ENCODE results near the gene AMACR.

Gene AMACR

GRCh38 chr5:34007621-34008600, at the start of gene AMACR:
Gene AMACR, minus strand, starts transcription at chr5:34008050. Its CDS starts 31 bp downstream, at chr5:34008019.
- peak within 1 kb of the TSS; percentile 91 for H3K4me3 ChIP-seq (ENCODE audit: low read depth, low read length)
- H3K9me3 ChIP-seq (ENCODE audit: control insufficient read depth, insufficient read depth, low read length) = no peaks in the 10 kb centered on the region
- peak within 1 kb of the TSS; percentile 99 for H3K27ac ChIP-seq (ENCODE audit: low read depth, low read length)
- peaks cover 15% of the 10 kb centered on the region for H3K4me1 ChIP-seq (ENCODE audit: control insufficient read depth, insufficient read depth, low read length)
- no peaks in the 10 kb centered on the region for H3K27me3 ChIP-seq (ENCODE audit: control insufficient read depth, insufficient read depth, low read length)
- H3K36me3 ChIP-seq (ENCODE audit: control insufficient read depth, insufficient read depth, low read length) = peaks cover 21% of the 10 kb centered on the region
- peak within 1 kb of the TSS; percentile 94 for H3K9ac ChIP-seq (ENCODE audit: low read depth, low read length)

DNA sequence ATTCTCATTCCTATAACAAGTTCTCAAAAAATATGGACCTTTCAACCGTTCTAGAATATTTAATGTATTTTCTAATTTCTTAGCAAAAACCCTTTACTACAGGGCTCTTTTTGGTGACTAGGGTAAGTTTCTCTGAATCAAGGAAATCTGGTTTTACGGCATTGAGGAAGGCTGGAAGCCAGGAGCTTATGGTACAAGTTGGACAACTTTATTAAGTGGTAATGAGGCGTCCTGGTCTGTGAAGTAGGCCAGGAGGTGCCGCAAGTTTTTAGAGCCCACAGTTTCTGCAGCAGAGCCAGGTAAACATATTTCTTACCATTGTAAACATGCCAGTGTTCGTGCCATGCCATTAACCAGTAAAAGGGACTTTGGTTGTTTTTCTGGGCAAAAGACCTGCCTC, 49.7 kb upstream of the AMACR start:
- peaks cover 4% of the 10 kb centered on the region; the same call in 1 of the 2 replicates for H3K9me3 ChIP-seq (ENCODE audit: control insufficient read depth, insufficient read depth, low read length)

GRCh38 chr5:34057118-34057517, 49.3 kb upstream of the AMACR start:
- H3K27ac ChIP-seq (ENCODE audit: low read depth, low read length) = no peak overlapping the region
- no peak overlapping the region for H3K9ac ChIP-seq (ENCODE audit: low read depth, low read length)
- H3K4me1 ChIP-seq (ENCODE audit: control insufficient read depth, insufficient read depth, low read length) = no peaks in the 10 kb centered on the region
- H3K9me3 ChIP-seq (ENCODE audit: control insufficient read depth, insufficient read depth, low read length) = peaks cover 4% of the 10 kb centered on the region; the same call in 1 of the 2 replicates
- H3K27me3 ChIP-seq (ENCODE audit: control insufficient read depth, insufficient read depth, low read length) = no peaks in the 10 kb centered on the region
- no peaks in the 10 kb centered on the region for H3K36me3 ChIP-seq (ENCODE audit: control insufficient read depth, insufficient read depth, low read length)
- H3K4me3 ChIP-seq (ENCODE audit: low read depth, low read length) = no peak overlapping the region

More for the DNA sequence above, 49.7 kb upstream of the AMACR start:
- H3K27me3 ChIP-seq (ENCODE audit: control insufficient read depth, insufficient read depth, low read length) = no peaks in the 10 kb centered on the region
- no peak overlapping the region for H3K27ac ChIP-seq (ENCODE audit: low read depth, low read length)
- H3K4me3 ChIP-seq (ENCODE audit: low read depth, low read length) = no peak overlapping the region
- no peaks in the 10 kb centered on the region for H3K4me1 ChIP-seq (ENCODE audit: control insufficient read depth, insufficient read depth, low read length)
- H3K36me3 ChIP-seq (ENCODE audit: control insufficient read depth, insufficient read depth, low read length) = no peaks in the 10 kb centered on the region
- H3K9ac ChIP-seq (ENCODE audit: low read depth, low read length) = no peak overlapping the region

DNA sequence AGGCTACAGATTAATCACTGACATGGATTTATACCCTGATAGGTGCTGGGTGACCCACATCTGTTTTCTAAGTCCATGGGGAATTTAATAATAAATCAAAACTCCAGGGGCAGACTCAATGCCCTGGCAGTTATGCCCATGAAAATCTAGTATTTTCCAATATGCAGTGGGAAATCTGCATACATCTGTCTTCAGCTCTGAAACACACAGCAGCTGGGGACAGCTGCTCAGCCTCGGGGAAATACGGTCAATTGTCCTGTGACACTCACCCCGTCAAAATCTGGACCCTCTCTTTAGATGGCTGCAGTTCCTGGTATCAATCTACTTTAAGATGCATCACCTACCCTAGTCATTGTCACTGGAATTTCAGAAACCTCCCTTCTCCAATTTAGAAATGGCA, 47.8 kb upstream of the AMACR start:
- Histone ChIP-seq H3K4me1 (ENCODE audit: control insufficient read depth, insufficient read depth, low read length) (no peaks in the 10 kb centered on the region), H3K27ac (ENCODE audit: low read depth, low read length) (no peak overlapping the region), H3K9me3 (ENCODE audit: control insufficient read depth, insufficient read depth, low read length) (no peaks in the 10 kb centered on the region), H3K9ac (ENCODE audit: low read depth, low read length) (no peak overlapping the region), H3K4me3 (ENCODE audit: low read depth, low read length) (no peak overlapping the region), H3K36me3 (ENCODE audit: control insufficient read depth, insufficient read depth, low read length) (no peaks in the 10 kb centered on the region), H3K27me3 (ENCODE audit: control insufficient read depth, insufficient read depth, low read length) (no peaks in the 10 kb centered on the region)

- Histone ChIP-seq H3K4me1 (ENCODE audit: control insufficient read depth, insufficient read depth, low read length) (no peaks in the 10 kb centered on the region), H3K27ac (ENCODE audit: low read depth, low read length) (no peak overlapping the region), H3K4me3 (ENCODE audit: low read depth, low read length) (no peak overlapping the region), H3K9me3 (ENCODE audit: control insufficient read depth, insufficient read depth, low read length) (no peaks in the 10 kb centered on the region), H3K36me3 (ENCODE audit: control insufficient read depth, insufficient read depth, low read length) (no peaks in the 10 kb centered on the region), H3K9ac (ENCODE audit: low read depth, low read length) (no peak overlapping the region), H3K27me3 (ENCODE audit: control insufficient read depth, insufficient read depth, low read length) (no peaks in the 10 kb centered on the region)
Measured at GRCh38 chr5:34054400-34054729, 46.5 kb upstream of the AMACR start.

GRCh38 chr5:34053571-34054399, 45.9 kb upstream of the AMACR start:
- H3K9me3 ChIP-seq (ENCODE audit: control insufficient read depth, insufficient read depth, low read length) = no peaks in the 10 kb centered on the region
- H3K36me3 ChIP-seq (ENCODE audit: control insufficient read depth, insufficient read depth, low read length) = no peaks in the 10 kb centered on the region
- H3K9ac ChIP-seq (ENCODE audit: low read depth, low read length) = no peak overlapping the region
- H3K4me1 ChIP-seq (ENCODE audit: control insufficient read depth, insufficient read depth, low read length) = no peaks in the 10 kb centered on the region
- no peaks in the 10 kb centered on the region for H3K27me3 ChIP-seq (ENCODE audit: control insufficient read depth, insufficient read depth, low read length)
- no peak overlapping the region for H3K4me3 ChIP-seq (ENCODE audit: low read depth, low read length)
- H3K27ac ChIP-seq (ENCODE audit: low read depth, low read length) = no peak overlapping the region

- H3K27ac ChIP-seq (ENCODE audit: low read depth, low read length) = no peak overlapping the region
- no peaks in the 10 kb centered on the region for H3K27me3 ChIP-seq (ENCODE audit: control insufficient read depth, insufficient read depth, low read length)
- H3K9ac ChIP-seq (ENCODE audit: low read depth, low read length) = no peak overlapping the region
- H3K4me1 ChIP-seq (ENCODE audit: control insufficient read depth, insufficient read depth, low read length) = no peaks in the 10 kb centered on the region
- H3K9me3 ChIP-seq (ENCODE audit: control insufficient read depth, insufficient read depth, low read length) = no peaks in the 10 kb centered on the region
- H3K36me3 ChIP-seq (ENCODE audit: control insufficient read depth, insufficient read depth, low read length) = no peaks in the 10 kb centered on the region
- H3K4me3 ChIP-seq (ENCODE audit: low read depth, low read length) = no peak overlapping the region
Measured at GRCh38 chr5:34053133-34053532, 45.3 kb upstream of the AMACR start.

DNA sequence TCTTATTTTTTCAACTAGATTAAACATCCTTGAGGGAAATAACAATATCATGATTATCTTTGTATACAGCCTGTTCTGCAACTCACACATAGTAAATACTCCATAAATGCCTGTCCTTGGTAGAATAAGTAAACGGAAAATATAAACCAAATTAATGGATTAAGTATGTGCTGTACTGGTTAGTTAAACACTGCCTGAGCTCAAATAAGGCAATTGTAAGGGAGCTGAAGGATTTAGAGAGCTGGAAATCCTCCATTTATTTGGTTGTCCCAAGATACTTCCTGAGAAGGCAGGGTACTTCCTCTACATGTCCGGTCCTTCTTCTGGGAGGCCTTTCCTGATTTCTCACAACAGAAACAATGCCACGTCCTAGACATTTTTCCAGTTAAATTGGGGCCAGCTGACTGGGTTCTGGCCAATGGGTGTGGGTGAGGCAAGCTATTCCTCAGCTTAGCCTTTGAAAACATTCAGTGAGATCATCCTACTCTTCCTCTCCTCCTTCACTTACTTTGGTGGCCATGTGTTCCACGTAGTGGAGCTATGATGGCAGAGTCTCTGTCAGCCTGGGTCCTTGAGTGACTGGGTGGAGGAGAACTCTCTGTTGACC, 43.6 kb upstream of the AMACR start:
- H3K27ac ChIP-seq (ENCODE audit: low read depth, low read length) = no peak overlapping the region
- 0 out of 2 replicates have a peak, but pooled peaks cover 4% of the 10 kb centered on the region for H3K4me1 ChIP-seq (ENCODE audit: control insufficient read depth, insufficient read depth, low read length)
- H3K27me3 ChIP-seq (ENCODE audit: control insufficient read depth, insufficient read depth, low read length) = no peaks in the 10 kb centered on the region

GRCh38 chr5:34047774-34048572, 40.1 kb upstream of the AMACR start:
- no peak overlapping the region for H3K9ac ChIP-seq (ENCODE audit: low read depth, low read length)
- no peak overlapping the region for H3K27ac ChIP-seq (ENCODE audit: low read depth, low read length)
- no peaks in the 10 kb centered on the region for H3K27me3 ChIP-seq (ENCODE audit: control insufficient read depth, insufficient read depth, low read length)
- no peaks in the 10 kb centered on the region for H3K36me3 ChIP-seq (ENCODE audit: control insufficient read depth, insufficient read depth, low read length)
- no peak overlapping the region for H3K4me3 ChIP-seq (ENCODE audit: low read depth, low read length)
- H3K4me1 ChIP-seq (ENCODE audit: control insufficient read depth, insufficient read depth, low read length) = 0 out of 2 replicates have a peak, but pooled peaks cover 4% of the 10 kb centered on the region
- no peaks in the 10 kb centered on the region for H3K9me3 ChIP-seq (ENCODE audit: control insufficient read depth, insufficient read depth, low read length)

More for the DNA sequence above, 43.6 kb upstream of the AMACR start:
- Histone ChIP-seq H3K4me3 (ENCODE audit: low read depth, low read length) (no peak overlapping the region), H3K9ac (ENCODE audit: low read depth, low read length) (no peak overlapping the region), H3K36me3 (ENCODE audit: control insufficient read depth, insufficient read depth, low read length) (no peaks in the 10 kb centered on the region), H3K9me3 (ENCODE audit: control insufficient read depth, insufficient read depth, low read length) (no peaks in the 10 kb centered on the region)

DNA sequence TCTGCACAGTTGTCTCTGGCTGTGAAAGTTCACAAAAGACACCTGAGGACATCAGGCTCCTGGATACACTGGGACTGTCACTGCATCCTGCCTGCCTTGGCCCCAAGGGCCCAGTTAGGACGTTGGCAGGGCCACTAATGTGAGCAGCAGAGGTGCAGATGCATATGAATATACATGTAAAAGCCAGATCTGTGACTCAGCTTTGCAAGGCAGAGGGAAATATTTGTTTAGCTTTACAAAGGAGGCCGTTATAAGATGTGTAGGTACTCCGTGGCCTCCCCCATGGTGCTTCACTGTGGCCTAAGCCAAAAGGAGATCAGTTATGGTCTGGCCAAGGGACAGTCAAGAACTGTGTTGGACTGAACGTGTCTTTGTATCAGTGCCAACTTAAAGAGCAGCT, 39.3 kb upstream of the AMACR start:
- Histone ChIP-seq H3K4me3 (ENCODE audit: low read depth, low read length) (no peak overlapping the region), H3K36me3 (ENCODE audit: control insufficient read depth, insufficient read depth, low read length) (no peaks in the 10 kb centered on the region), H3K9me3 (ENCODE audit: control insufficient read depth, insufficient read depth, low read length) (no peaks in the 10 kb centered on the region), H3K9ac (ENCODE audit: low read depth, low read length) (no peak overlapping the region), H3K27me3 (ENCODE audit: control insufficient read depth, insufficient read depth, low read length) (no peaks in the 10 kb centered on the region), H3K27ac (ENCODE audit: low read depth, low read length) (no peak overlapping the region), H3K4me1 (ENCODE audit: control insufficient read depth, insufficient read depth, low read length) (0 out of 2 replicates have a peak, but pooled peaks cover 4% of the 10 kb centered on the region)

All from HUES48 (cell line).